Measurements from ENCODE around the gene HES7. TPM values are rescaled to one million over a fixed set of nuclear protein-coding genes. Genes with fewer than 3 reads are reported as not detected.
A peak's percentile ranks its signal among the peaks of the same experiment; 100 is the strongest.

HES7 gene
- polyA plus RNA-seq, 1 of the 3 experiments (the other 2 are of a cell fraction) = 1.2 TPM

GRCh38 chr17:8117980-8118768 is 5.7 kb downstream of the HES7 start, which contains the start of gene ALOXE3 (continued):
- no peak for TF ChIP-seq MAX (IDR thresholded peaks at IDR 0.05; ENCODE audit: low read depth)
- no peak for TF ChIP-seq GABPA (IDR thresholded peaks at IDR 0.05; ENCODE audit: low read depth)
- no peak for TF ChIP-seq SIN3A (IDR thresholded peaks at IDR 0.05; ENCODE audit: borderline replicate concordance, low read depth, low read length)
- peak; percentile 86 for TF ChIP-seq FOSL2 (IDR thresholded peaks at IDR 0.05; ENCODE audit: borderline replicate concordance, low read depth)

DNA sequence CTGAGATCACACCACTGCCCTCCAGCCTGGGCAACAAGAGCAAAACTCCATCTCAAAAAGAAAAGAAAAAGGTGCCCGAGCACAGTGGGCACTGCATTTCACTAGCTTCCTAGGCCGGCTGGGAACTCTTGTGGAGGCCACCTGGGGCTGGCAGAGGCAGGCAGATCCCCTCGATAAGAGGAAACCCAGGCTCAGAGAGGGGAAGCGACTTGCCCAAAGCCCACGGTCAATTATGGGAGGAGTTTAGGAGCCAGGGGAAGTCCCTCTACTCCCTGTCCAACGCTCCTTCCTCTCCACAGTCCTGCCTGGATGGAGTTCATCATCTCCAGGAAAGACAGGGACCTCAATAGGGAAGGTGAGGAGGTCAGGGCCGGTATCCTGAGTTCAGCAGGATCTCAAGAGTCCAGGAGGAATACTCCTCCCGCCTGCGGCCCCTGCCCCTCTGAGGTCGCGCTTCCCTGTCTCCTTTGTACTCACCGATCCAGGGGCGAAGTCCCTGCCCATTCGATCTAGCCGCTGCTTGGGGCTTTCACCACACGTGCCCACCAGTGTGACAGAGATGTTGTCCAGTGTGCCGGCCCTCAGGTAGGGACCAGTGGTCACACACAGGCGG is 6.4 kb downstream of the HES7 start:
- ChIA-PET CTCF (interaction anchor here (1.0 to 15.2 kb wide), 11 partner anchors 10 to 70 kb away, joined by 3 to 298 read pairs (median 32); partner anchors contain the start of genes ALOX12B and PER1), POLR2A (no interaction called here)
- WGBS (ENCODE audit: low lambda C conversion rate) = 27% methylated on average over 12 of the region's 18 CpGs
- TF ChIP-seq RXRA (IDR thresholded peaks at IDR 0.05; ENCODE audit: borderline replicate concordance, low read depth) (no peak), SMC3 (IDR thresholded peaks at IDR 0.05; ENCODE audit: low read depth, low read length) (no peak), EZH2phosphoT487 (IDR thresholded peaks at IDR 0.05; ENCODE audit: borderline replicate concordance, low read depth) (no peak), CHD2 (IDR thresholded peaks at IDR 0.05; ENCODE audit: low read length, partially characterized antibody) (no peak), GATA2 (CRISPR knock-in tag; IDR thresholded peaks at IDR 0.05) (peak; percentile 57; the same call in 1 of the 2 replicates), TAF1 (IDR thresholded peaks at IDR 0.05; ENCODE audit: borderline replicate concordance, low read depth, low read length) (no peak)
- no peaks in the 10 kb centered on the region for H3K36me3 ChIP-seq (replicated peaks in 1 of 2; ENCODE audit: control insufficient read depth in 1 of 2, insufficient read depth in 2 of 2, low read length in 1 of 2)
- peaks cover 35% of the 10 kb centered on the region; the same call in 1 of the 2 replicates for H3K27me3 ChIP-seq (ENCODE audit: insufficient read depth)
- no peaks in the 10 kb centered on the region for H3K79me2 ChIP-seq (ENCODE audit: insufficient read depth)
- peaks cover 15% of the 10 kb centered on the region for H4K20me1 ChIP-seq (ENCODE audit: insufficient read depth)
- no peaks in the 10 kb centered on the region for H3K9me2 ChIP-seq
- H3F3A ChIP-seq (replicated peaks; ENCODE audit: insufficient read depth) = peaks cover 23% of the 10 kb centered on the region
- peak overlapping the region; percentile 97 for H3K4me2 ChIP-seq
- peak overlapping the region; percentile 77; the same call in 1 of the 2 replicates for H2AFZ ChIP-seq (ENCODE audit: low read depth)
- H3K9ac ChIP-seq = peak overlapping the region; percentile 52
- H3K4me1 ChIP-seq (ENCODE audit: control insufficient read depth in 1 of 2, insufficient read depth in 2 of 2, low read depth in 1 of 2, low read length in 1 of 2) = peaks cover 0 to 18% of the 10 kb centered on the region in 2 experiments; a peak in 2 of 4 replicates
- H3K4me3 ChIP-seq (ENCODE audit: low read depth in 2 of 2, low read length in 1 of 2) = peak overlapping the region; percentile 53 to 79
- no peaks in the 10 kb centered on the region for H3K9me3 ChIP-seq
- peak overlapping the region in 1 of 2 experiments; percentile 63; a peak in 2 of 4 replicates for H3K27ac ChIP-seq (ENCODE audit: low read depth in 2 of 2, low read length in 1 of 2)
- no peak for DNase-seq

DNA sequence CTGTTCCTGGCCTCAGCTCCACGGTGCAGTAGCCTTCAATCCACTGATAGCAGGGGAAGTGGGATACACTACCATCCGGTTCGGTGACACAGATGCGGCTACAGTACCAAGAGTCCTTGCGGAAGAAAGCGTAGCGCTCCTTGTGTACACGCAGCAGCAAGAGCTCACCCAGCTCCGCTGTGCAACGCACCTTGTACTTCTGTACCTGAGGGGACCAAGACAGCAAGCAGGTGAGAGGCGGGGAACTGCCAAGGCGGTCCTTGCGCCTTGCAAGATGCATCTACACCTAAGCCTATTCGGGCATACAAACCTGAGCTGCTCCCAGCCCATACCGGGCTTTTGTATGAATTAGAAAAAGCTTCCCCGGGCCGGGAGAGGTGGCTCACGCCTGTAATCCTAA is 7.1 kb downstream of the HES7 start:
- H2AFZ ChIP-seq (ENCODE audit: low read depth) = no peak overlapping the region
- peaks cover 23% of the 10 kb centered on the region for H3F3A ChIP-seq (replicated peaks; ENCODE audit: insufficient read depth)
- CTCF ChIA-PET = interaction anchor here (1.0 to 15.2 kb wide), 9 partner anchors 9 to 60 kb away, joined by 3 to 298 read pairs (median 46); partner anchors contain the start of gene ALOX12B
- peaks cover 35% of the 10 kb centered on the region; the same call in 1 of the 2 replicates for H3K27me3 ChIP-seq (ENCODE audit: insufficient read depth)
- no peaks in the 10 kb centered on the region for H3K36me3 ChIP-seq (replicated peaks in 1 of 2; ENCODE audit: control insufficient read depth in 1 of 2, insufficient read depth in 2 of 2, low read length in 1 of 2)
- H3K9ac ChIP-seq = no peak overlapping the region
- TF ChIP-seq, protein P1, sequence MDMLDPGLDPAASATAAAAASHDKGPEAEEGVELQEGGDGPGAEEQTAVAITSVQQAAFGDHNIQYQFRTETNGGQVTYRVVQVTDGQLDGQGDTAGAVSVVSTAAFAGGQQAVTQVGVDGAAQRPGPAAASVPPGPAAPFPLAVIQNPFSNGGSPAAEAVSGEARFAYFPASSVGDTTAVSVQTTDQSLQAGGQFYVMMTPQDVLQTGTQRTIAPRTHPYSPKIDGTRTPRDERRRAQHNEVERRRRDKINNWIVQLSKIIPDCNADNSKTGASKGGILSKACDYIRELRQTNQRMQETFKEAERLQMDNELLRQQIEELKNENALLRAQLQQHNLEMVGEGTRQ (IDR thresholded peaks at IDR 0.05; ENCODE audit: borderline replicate concordance, low read depth, low read length) = no peak
- TF ChIP-seq POLR2AphosphoS5 (IDR thresholded peaks at IDR 0.05; ENCODE audit: low read depth, low read length) (no peak), MXI1 (IDR thresholded peaks at IDR 0.05; ENCODE audit: low read depth, low read length) (no peak), TEAD4 (IDR thresholded peaks at IDR 0.05; ENCODE audit: borderline replicate concordance, insufficient read depth) (no peak)
- H3K4me2 ChIP-seq = no peak overlapping the region
- peaks cover 15% of the 10 kb centered on the region for H4K20me1 ChIP-seq (ENCODE audit: insufficient read depth)
- no peaks in the 10 kb centered on the region for H3K9me3 ChIP-seq
- no peak overlapping the region for H3K27ac ChIP-seq (ENCODE audit: low read depth in 2 of 2, low read length in 1 of 2)
- no peaks in the 10 kb centered on the region for H3K79me2 ChIP-seq (ENCODE audit: insufficient read depth)
- WGBS (ENCODE audit: low lambda C conversion rate) = 74% methylated on average over 18 of the region's 18 CpGs
- H3K9me2 ChIP-seq = no peaks in the 10 kb centered on the region
- no peak overlapping the region for H3K4me3 ChIP-seq (ENCODE audit: low read depth in 2 of 2, low read length in 1 of 2)
- no peak for DNase-seq
- peaks cover 0 to 18% of the 10 kb centered on the region in 2 experiments; a peak in 2 of 4 replicates for H3K4me1 ChIP-seq (ENCODE audit: control insufficient read depth in 1 of 2, insufficient read depth in 2 of 2, low read depth in 1 of 2, low read length in 1 of 2)
- POLR2A ChIA-PET = no interaction called here

All from SK-N-SH (cell line).